BLaER1 (cell line): Measurements from ENCODE around the gene MAP7.

Experiments
- H3K27ac ChIP-seq: shearing (Covaris generic); formaldehyde crosslinking; 2 replicates; pipeline ENCODE4 v1.8.1; 2022
- H3K27me3 ChIP-seq: shearing (Covaris generic); formaldehyde crosslinking; 2 replicates; pipeline ENCODE4 v1.8.1; 2022
- H3K36me3 ChIP-seq: shearing (Covaris generic); formaldehyde crosslinking; 2 replicates; pipeline ENCODE4 v1.8.1; 2022
- H3K4me1 ChIP-seq: shearing (Covaris generic); formaldehyde crosslinking; 2 replicates; pipeline ENCODE4 v1.8.1; 2022
- H3K4me2 ChIP-seq: shearing (Covaris generic); formaldehyde crosslinking; 2 replicates; pipeline ENCODE4 v1.8.1; 2022
- H3K4me3 ChIP-seq: shearing (Covaris generic); formaldehyde crosslinking; 2 replicates; pipeline ENCODE4 v1.8.1; 2022
- H3K9ac ChIP-seq: shearing (Covaris generic); formaldehyde crosslinking; 2 replicates; pipeline ENCODE4 v1.8.1; 2022
- H3K9me3 ChIP-seq: shearing (Covaris generic); formaldehyde crosslinking; 2 replicates; pipeline ENCODE4 v1.8.1; 2022
- H4K20me1 ChIP-seq: shearing (Covaris generic); formaldehyde crosslinking; 2 replicates; pipeline ENCODE4 v1.8.1; 2022
- Cebpa-rat ChIP-seq: shearing (Covaris generic); IDR thresholded peaks from 2 replicates; pipeline ENCODE4 v1.8.1; 2022

MAP7 gene

DNA sequence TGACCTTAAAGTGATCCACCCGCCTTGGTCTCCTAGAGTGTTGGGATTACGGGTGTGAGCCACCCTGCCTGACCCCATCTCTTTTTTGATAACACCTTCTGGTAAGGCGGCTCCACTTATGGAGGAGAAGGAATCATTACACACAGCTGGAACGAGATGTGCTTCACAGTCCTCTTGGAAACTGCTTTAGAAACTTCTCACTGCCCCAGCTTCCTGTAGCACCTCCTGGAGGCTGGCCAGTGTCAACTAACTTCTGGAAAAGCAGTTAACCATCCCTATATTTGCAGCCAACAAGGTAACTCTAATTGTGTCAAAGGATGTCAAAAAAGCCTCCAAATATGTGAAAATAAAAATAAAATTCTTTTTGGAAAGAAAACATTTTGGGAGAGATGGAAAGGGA is 211.7 kb downstream of the MAP7 start:
- no peaks in the 10 kb centered on the region for H4K20me1 ChIP-seq
- H3K27ac ChIP-seq, result no peak overlapping the region
- H3K4me2 ChIP-seq, result no peak overlapping the region
- no peaks in the 10 kb centered on the region for H3K36me3 ChIP-seq
- no peak for TF ChIP-seq Cebpa-rat
- H3K4me3 ChIP-seq, result no peak overlapping the region
- no peak overlapping the region for H3K9ac ChIP-seq
- H3K27me3 ChIP-seq, result no peaks in the 10 kb centered on the region
- H3K9me3 ChIP-seq, result no peaks in the 10 kb centered on the region
- no peaks in the 10 kb centered on the region for H3K4me1 ChIP-seq

DNA sequence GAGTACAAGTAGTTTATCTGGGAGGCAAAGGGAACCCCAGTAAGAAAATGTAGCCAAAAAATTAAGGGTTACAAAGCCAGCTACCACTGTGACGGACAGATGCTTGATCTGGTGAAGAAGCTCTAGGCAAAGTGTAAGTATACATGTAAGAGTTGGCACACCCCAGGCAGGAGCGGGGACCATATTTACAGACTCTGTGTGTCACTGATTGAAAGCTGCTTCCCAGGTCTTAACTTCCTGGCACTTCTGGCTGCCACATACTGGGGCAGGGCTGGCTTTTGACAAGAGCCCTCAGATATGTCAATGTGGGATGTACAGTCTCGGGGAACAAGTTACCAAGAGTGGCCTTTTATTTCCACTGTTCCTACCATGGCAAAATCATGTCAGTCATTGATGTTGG is 212.6 kb downstream of the MAP7 start:
- H3K4me2 ChIP-seq, result no peak overlapping the region
- H3K4me1 ChIP-seq, result no peaks in the 10 kb centered on the region
- H3K9me3 ChIP-seq, result no peaks in the 10 kb centered on the region
- no peak overlapping the region for H3K9ac ChIP-seq
- TF ChIP-seq Cebpa-rat, result no peak
- no peaks in the 10 kb centered on the region for H3K27me3 ChIP-seq
- H3K27ac ChIP-seq, result no peak overlapping the region
- no peaks in the 10 kb centered on the region for H3K36me3 ChIP-seq
- no peaks in the 10 kb centered on the region for H4K20me1 ChIP-seq
- H3K4me3 ChIP-seq, result no peak overlapping the region

DNA sequence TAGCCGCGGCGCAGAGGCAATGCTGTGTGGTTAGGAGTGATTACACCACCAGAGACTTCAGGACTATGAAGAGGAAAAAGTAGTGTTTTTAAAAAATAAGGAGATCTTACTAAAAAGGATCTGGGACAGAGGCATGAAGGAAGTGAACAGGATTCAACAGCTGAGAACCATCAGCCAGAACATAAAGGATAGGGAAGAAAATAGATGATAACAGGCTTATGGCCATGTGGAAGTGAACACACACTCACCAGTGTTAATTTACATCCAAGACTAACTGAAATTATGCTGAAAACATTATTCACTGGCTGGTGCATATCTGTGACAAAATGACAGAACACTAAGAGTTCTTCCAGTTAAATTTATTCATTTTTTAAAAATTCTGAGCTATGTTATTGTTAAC is 213.1 kb downstream of the MAP7 start:
- Histone ChIP-seq H3K9me3 (no peaks in the 10 kb centered on the region), H3K4me1 (no peaks in the 10 kb centered on the region), H3K4me2 (no peak overlapping the region), H3K36me3 (no peaks in the 10 kb centered on the region), H3K27me3 (no peaks in the 10 kb centered on the region), H3K4me3 (no peak overlapping the region), H4K20me1 (no peaks in the 10 kb centered on the region), H3K27ac (no peak overlapping the region), H3K9ac (no peak overlapping the region)
- no peak for TF ChIP-seq Cebpa-rat

DNA sequence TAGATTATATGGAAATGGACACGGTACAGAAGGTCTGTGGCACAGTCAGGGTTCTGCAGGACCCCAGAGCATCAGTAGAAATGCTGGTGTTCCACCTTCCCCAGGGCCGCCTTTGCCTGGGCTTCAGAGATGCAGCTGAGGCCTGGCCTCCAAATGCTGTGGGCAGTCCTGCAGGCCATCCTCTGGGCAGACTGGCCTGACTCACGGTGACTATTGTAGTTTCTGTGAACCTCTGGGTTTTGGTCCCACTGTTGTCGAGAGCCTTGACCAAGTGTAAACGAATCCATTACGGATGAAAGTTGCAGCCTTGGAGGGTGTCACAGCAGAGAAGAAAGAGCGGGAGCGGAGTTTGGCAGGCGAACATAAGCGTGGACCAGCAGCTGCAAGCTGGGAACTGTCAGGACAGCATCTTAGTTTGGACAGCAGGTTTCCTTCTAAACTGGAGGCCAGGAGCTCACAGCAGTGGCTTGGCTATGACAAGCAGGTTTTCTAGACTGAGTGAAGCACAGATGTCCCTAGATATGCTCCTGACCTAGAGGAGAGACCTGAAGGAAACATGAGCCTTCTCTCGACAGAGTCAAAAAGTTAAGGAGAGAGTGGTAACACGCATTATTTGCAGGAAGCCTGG is 214.4 kb downstream of the MAP7 start:
- Histone ChIP-seq H4K20me1 (no peaks in the 10 kb centered on the region), H3K27ac (no peak overlapping the region), H3K4me3 (no peak overlapping the region), H3K4me1 (no peaks in the 10 kb centered on the region), H3K36me3 (no peaks in the 10 kb centered on the region), H3K27me3 (no peaks in the 10 kb centered on the region), H3K4me2 (no peak overlapping the region), H3K9ac (no peak overlapping the region), H3K9me3 (no peaks in the 10 kb centered on the region)
- TF ChIP-seq Cebpa-rat, result no peak

DNA sequence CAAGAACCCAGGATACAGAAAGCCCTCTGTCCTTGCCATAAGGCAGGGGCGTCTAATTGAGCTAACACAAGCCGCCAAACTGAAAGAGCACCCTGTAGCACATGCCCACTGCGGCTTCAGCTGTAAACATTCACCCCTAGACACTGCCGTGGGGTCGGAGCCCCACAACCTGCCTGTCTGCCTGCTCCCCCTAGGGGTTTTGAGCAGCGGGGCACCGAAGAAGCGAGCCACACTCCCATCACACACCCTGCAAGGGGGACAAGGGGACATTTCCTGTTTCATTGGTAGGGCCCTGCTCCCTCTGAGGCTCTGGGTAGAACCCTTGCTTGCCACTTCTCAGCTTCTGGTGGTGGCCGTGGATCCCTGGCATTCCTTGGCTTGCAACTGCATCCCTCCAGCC is 215.4 kb downstream of the MAP7 start:
- Histone ChIP-seq H3K9ac (no peak overlapping the region), H3K27ac (no peak overlapping the region), H3K4me2 (no peak overlapping the region), H4K20me1 (no peaks in the 10 kb centered on the region), H3K4me1 (no peaks in the 10 kb centered on the region), H3K4me3 (no peak overlapping the region), H3K27me3 (no peaks in the 10 kb centered on the region), H3K9me3 (no peaks in the 10 kb centered on the region), H3K36me3 (no peaks in the 10 kb centered on the region)
- no peak for TF ChIP-seq Cebpa-rat

DNA sequence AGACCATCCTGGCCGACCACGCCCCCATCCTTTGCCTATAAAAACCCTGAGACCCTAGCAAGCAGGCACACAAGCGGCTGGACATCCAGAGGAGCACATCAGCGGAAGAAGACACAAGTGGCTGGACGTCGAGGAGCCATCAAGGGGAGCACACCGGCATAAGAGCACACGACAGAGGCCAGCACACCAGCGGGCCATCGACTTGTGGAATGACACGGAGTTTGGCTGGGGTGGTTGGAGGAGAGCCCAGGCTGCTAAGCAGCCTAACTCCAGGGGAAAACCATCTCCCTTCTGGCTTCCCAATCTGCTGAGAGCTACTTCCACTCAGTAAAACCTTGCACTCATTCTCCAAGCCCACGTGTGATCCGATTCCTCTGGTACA is 215.8 kb downstream of the MAP7 start:
- Histone ChIP-seq H3K4me2 (no peak overlapping the region), H3K27me3 (no peaks in the 10 kb centered on the region), H4K20me1 (no peaks in the 10 kb centered on the region), H3K9me3 (no peaks in the 10 kb centered on the region), H3K27ac (no peak overlapping the region), H3K9ac (no peak overlapping the region), H3K36me3 (no peaks in the 10 kb centered on the region), H3K4me1 (no peaks in the 10 kb centered on the region), H3K4me3 (no peak overlapping the region)
- no peak for TF ChIP-seq Cebpa-rat

DNA sequence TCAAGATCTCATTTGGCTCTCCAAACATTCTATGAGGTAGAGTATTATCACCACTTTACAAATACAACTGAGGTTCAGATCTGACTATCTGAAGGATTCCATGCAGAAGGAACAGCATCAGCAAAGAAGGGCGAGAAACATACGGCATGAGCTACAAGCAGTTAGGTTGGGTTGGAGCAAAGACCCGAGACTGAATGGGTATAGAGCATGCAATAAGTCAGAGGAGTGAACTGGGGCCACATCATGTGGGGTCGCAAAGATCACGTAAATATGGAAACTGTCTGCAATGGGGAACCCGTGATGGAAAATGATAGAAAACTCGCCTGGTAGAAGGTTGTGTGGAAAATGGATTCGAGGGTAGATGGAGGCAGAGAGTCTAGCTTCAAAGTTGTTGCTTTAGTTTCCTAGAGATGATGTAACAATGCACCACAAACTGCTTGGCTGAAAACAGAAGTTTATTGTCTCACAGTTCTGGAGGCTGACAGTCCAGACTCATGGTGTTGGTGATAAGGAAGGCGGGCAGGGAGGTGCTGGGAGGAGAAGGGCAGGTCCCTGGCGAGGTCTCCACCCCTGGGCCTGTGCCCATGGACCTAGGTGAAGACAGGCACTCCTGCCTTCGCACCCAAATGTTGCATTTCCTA is 216.3 kb downstream of the MAP7 start:
- H3K4me2 ChIP-seq, result no peak overlapping the region
- no peak overlapping the region for H3K27ac ChIP-seq
- no peak overlapping the region for H3K4me3 ChIP-seq
- no peak for TF ChIP-seq Cebpa-rat
- H3K9me3 ChIP-seq, result no peaks in the 10 kb centered on the region
- no peaks in the 10 kb centered on the region for H4K20me1 ChIP-seq
- no peaks in the 10 kb centered on the region for H3K36me3 ChIP-seq
- no peaks in the 10 kb centered on the region for H3K4me1 ChIP-seq
- H3K9ac ChIP-seq, result no peak overlapping the region
- no peaks in the 10 kb centered on the region for H3K27me3 ChIP-seq

DNA sequence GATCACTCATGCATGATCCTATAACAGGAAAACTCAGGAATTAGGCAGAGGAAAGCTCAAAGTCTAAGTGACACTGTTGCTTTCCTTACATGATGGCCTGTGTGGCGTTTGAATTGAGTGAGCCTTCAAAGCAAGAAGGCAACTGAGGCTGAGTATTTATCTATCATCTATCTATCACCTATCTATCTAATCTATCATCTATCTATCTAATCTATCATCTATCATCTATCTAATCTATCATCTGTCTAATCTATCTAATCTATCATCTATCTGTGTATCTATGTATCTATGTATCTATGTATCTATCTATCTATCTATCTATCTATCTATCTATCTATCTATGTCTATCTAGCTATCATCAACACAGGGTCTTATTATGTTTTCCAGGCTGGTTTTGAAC is 218.8 kb downstream of the MAP7 start:
- Histone ChIP-seq H3K4me2 (no peak overlapping the region), H3K27ac (no peak overlapping the region), H3K9ac (no peak overlapping the region), H4K20me1 (no peaks in the 10 kb centered on the region), H3K36me3 (no peaks in the 10 kb centered on the region), H3K4me1 (peaks cover 4% of the 10 kb centered on the region), H3K27me3 (no peaks in the 10 kb centered on the region), H3K4me3 (no peak overlapping the region), H3K9me3 (no peaks in the 10 kb centered on the region)
- no peak for TF ChIP-seq Cebpa-rat

DNA sequence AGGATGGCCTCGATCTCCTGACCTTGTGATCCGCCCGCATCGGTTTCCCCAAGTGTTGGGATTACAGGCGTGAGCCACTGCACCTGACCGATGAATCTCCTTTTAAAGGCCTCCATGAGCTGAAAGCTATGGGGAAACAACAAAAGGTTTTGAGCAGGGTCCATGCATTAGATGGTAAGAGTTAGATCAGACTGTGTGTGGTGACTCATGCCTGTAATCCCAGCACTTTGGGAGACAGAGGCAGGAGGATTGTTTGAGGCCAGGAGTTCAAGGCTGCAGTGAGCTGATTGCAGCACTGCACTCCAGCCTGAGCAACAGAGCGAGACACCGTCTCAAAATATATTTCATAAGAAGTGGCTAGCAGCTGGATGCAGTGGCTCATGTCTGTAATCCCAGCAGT is 219.6 kb downstream of the MAP7 start:
- H3K9me3 ChIP-seq, result no peaks in the 10 kb centered on the region
- no peak for TF ChIP-seq Cebpa-rat
- no peak overlapping the region for H3K4me3 ChIP-seq
- no peaks in the 10 kb centered on the region for H3K27me3 ChIP-seq
- no peak overlapping the region for H3K4me2 ChIP-seq
- H3K4me1 ChIP-seq, result peaks cover 12% of the 10 kb centered on the region
- no peaks in the 10 kb centered on the region for H3K36me3 ChIP-seq
- H3K9ac ChIP-seq, result no peak overlapping the region
- H3K27ac ChIP-seq, result no peak overlapping the region
- no peaks in the 10 kb centered on the region for H4K20me1 ChIP-seq

DNA sequence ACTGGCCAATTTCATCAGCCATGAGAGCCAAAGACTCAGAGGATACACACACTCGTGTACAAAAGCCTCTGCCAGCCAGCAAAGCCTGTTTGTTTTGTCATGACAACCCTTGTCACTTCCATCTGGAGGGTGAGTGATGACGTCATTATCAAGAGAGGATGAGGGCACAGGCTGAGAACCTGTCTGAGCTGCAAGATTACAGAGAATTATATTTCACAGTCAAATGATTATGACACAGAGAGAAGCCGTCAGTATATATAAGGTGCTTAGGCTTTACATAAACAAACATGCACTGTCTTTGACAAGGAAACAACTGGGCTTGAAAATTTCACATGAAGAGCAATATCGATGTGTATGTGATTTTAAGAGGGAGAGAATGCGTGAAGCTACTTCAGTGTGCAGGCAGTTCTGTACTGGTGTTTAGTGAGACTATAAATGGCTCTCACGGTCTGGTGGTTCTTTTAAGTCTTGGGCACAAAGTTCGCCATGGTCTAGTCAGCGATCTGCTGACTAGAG is 224.1 kb downstream of the MAP7 start:
- Histone ChIP-seq H3K9me3 (no peaks in the 10 kb centered on the region), H4K20me1 (no peaks in the 10 kb centered on the region), H3K4me2 (peak overlapping the region; percentile 43), H3K27ac (no peak overlapping the region), H3K4me1 (peaks cover 12% of the 10 kb centered on the region), H3K9ac (no peak overlapping the region), H3K36me3 (no peaks in the 10 kb centered on the region), H3K4me3 (no peak overlapping the region), H3K27me3 (no peaks in the 10 kb centered on the region)
- TF ChIP-seq Cebpa-rat, result no peak
